ENCODE results near the gene MYL6B.
A peak's percentile ranks its signal among the peaks of the same experiment; 100 is the strongest.
"Not testable (repeated sequence)": the region's sequence is repeated elsewhere in the genome, so short reads cannot be mapped to it uniquely, and the experiment has no call there.

The MYL6B gene

DNA sequence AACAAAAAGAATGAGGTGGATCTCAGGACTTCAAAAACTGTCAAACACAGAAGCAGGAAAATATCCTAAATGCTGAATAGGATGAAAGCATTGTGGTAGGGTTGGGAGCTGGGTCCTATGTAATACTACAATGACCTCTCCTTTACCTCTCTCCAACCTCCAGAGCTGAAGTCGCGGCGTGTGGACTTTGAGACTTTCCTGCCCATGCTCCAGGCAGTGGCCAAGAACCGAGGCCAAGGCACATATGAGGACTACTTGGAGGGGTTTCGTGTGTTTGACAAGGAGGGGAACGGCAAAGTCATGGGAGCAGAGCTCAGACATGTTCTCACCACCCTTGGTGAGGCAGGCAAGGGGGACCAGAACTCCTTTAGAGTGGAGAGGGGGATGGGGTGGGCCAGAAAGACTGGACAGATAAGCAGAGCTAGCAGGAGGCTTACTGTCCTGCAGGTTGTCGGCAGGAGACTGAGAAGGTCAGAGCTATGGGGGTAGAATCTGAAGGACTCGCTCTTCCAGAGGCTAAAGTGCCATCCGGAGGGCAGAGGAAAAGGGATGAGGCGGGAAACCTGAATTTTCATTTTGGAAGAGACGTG lies 3.0 kb downstream of the MYL6B start:
- TF ChIP-seq, protein P1, sequence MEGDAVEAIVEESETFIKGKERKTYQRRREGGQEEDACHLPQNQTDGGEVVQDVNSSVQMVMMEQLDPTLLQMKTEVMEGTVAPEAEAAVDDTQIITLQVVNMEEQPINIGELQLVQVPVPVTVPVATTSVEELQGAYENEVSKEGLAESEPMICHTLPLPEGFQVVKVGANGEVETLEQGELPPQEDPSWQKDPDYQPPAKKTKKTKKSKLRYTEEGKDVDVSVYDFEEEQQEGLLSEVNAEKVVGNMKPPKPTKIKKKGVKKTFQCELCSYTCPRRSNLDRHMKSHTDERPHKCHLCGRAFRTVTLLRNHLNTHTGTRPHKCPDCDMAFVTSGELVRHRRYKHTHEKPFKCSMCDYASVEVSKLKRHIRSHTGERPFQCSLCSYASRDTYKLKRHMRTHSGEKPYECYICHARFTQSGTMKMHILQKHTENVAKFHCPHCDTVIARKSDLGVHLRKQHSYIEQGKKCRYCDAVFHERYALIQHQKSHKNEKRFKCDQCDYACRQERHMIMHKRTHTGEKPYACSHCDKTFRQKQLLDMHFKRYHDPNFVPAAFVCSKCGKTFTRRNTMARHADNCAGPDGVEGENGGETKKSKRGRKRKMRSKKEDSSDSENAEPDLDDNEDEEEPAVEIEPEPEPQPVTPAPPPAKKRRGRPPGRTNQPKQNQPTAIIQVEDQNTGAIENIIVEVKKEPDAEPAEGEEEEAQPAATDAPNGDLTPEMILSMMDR (IDR thresholded peaks at IDR 0.05): no peak
- Histone ChIP-seq H3K9me3 (no peaks in the 10 kb centered on the region), H3K4me3 (ENCODE audit: low read depth in 1 of 2, low read length in 1 of 2) (no peak overlapping the region), H3K27me3 (no peaks in the 10 kb centered on the region), H3K36me3 (peaks cover 8% of the 10 kb centered on the region), H3K27ac (no peak overlapping the region), H3K4me1 (ENCODE audit: control insufficient read depth in 1 of 2, insufficient read depth in 1 of 2, low read depth in 1 of 2, low read length in 1 of 2) (peaks cover 54 to 61% of the 10 kb centered on the region in 2 experiments)

DNA sequence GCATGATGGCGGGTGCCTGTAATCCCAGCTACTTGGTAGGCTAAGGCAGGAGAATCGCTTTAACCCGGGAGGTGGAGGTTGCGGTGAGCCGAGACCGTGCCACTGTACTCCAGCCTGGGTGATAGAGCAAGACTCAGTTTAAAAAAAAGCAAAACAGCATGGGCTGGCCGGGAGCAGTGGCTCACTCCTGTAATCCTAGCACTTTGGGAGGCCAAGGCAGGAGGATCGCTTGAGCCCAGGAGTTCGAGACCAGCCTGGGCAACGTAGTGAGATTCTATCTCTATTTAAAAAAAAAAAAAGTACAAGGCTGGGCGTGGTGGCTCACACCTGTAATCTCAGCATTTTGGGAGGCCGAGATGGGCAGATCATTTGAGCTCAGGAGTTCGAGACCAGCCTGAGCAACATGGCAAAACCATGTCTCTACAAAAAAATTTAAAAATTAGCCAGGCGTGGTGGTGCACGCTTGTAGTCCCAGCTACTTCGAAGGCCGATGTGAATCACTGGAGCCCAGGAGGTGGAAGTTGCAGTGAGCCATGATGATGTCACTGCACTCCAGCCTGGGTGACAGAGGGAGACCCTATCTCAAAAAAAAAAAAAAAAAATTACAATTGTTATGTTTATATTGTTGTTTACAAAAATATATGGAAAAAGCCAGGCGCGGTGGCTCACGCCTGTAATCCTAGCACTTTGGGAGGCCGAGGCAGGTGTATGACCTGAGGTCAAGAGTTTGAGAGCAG lies 4.2 kb downstream of the MYL6B start:
- H3K4me3 ChIP-seq (ENCODE audit: low read depth in 1 of 2, low read length in 1 of 2): peak overlapping the region; percentile 67 to 99
- H3K4me1 ChIP-seq (ENCODE audit: control insufficient read depth in 1 of 2, insufficient read depth in 1 of 2, low read depth in 1 of 2, low read length in 1 of 2): peaks cover 56 to 61% of the 10 kb centered on the region in 2 experiments
- H3K9me3 ChIP-seq, H3K27me3 ChIP-seq: not testable (repeated sequence)
- peaks cover 21% of the 10 kb centered on the region for H3K36me3 ChIP-seq
- peak overlapping the region; percentile 96 for H3K27ac ChIP-seq

DNA sequence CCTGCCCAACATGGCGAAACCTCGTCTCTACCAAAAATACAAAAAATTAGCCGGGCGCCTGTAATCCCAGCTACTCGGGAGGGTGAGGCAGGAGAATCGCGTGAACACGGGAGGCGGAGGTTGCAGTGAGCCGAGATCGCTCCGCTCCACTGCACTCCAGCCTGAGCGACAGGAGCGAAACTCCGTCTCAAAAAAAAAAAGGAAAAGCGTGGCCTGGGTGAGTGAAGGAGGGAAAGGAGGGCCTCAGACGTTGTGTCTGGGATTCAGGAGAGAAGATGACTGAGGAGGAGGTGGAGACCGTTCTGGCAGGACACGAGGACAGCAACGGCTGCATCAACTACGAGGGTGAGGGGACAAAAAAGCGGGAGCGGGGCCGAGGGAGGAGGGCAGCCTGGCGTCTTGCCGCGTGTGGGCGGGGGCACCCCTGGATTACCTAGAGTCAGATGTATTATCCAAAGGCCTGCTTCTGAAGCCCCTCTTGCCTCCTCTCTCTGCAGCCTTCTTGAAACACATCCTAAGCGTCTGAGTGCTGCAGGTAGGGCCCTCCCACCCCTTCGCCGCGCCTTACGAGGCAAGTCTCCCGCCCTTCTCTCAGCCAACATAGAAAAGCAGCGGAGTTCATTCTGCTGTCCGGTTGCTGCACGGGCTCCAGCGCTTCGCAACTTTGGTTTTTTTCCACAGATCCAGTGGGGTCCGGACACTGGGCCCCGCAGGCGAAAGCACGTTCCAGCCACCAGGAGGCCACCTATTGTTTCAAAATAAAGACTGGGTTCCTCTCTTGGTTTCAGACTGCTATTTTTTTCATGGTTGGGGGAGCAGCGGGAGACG lies 5.0 kb downstream of the MYL6B start:
- peak overlapping the region; percentile 67 to 99 for H3K4me3 ChIP-seq (ENCODE audit: low read depth in 1 of 2, low read length in 1 of 2)
- peaks cover 29% of the 10 kb centered on the region for H3K36me3 ChIP-seq
- TF ChIP-seq, protein P1 (IDR thresholded peaks at IDR 0.05): peak; percentile 63
- H3K27me3 ChIP-seq: no peaks in the 10 kb centered on the region
- H3K9me3 ChIP-seq: no peaks in the 10 kb centered on the region
- H3K27ac ChIP-seq: peak overlapping the region; percentile 96
- peaks cover 51 to 60% of the 10 kb centered on the region in 2 experiments for H3K4me1 ChIP-seq (ENCODE audit: control insufficient read depth in 1 of 2, insufficient read depth in 1 of 2, low read depth in 1 of 2, low read length in 1 of 2)

DNA sequence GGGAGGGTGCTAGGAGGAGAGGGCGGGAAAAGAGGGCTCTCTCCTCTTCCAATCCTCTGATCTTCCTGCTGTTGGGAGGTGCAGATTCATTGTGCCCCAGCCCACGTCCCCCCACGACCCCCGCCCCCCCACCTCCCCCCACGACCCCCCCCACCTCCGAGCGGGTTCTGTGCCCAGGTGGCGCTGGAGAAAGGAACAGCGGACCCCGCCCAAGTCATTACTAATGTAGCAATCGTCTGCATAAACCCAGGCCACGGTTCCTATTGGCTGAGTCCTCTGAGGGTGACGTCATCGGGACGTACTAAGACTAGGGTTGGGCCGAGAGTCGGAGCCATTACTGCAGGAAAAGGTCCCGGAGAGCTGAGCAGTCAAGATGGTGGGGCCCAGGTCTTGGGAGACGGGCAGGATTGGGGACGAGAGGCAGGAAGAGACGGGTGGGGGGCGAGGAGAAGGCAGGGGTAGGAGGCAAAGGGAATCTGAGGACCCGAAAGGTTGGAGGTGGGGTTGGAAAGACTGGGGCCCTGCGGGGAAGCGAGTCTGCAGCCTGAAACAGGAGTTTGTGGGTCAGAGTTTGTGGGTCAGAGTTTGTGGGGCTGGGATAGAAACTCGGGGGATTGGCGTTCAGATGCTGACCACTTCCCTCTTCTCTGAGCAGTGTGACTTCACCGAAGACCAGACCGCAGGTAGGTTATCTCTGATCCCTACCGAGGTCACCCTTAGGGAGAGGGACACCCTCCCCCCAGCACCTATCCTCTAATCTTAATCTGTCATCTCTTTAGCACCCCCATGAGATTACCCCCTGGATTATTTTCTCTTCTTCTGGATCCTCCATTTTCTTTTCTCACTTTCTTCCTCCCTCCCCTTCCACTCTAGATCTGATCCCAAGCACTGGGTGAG lies 5.9 kb downstream of the MYL6B start, which contains the start of gene MYL6:
Gene MYL6, plus strand, starts transcription at position 331 of the 897 bp plus-strand sequence. Its CDS starts 43 bp downstream, at position 374.
- Histone ChIP-seq H3K27ac (peak within 1 kb of the TSS; percentile 96), H3K27me3 (no peaks in the 10 kb centered on the region)

DNA sequence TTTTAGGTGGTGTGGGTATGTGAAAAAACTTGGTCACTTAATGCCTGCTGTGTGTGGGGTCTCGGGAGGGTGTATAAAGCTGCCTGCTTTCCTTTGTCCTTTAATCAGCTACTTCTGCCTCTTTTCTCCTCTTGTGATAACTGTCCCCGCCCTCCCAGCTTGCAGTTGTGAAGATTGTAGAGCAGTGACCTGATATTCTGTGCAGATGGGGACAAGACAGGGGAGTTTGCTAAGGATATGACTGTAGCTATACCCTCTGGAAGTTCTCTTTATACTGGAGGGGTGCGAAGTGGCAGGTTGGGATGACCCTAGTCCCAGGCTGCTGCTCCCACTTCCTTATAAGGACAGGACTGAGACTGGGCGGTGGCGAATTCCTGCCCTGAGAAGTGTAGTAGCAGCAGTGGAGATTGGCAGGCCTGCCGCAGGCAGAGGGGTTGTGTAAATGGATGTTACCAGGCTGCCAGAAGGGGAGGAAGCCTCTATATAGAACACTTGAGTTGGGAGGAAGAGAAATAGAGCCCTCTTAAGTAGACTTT lies 6.6 kb downstream of the MYL6B start:
- Histone ChIP-seq H3K27ac (peak overlapping the region; percentile 96), H3K9me3 (no peaks in the 10 kb centered on the region), H3K36me3 (peaks cover 45% of the 10 kb centered on the region), H3K27me3 (no peaks in the 10 kb centered on the region), H3K4me3 (ENCODE audit: low read depth in 1 of 2, low read length in 1 of 2) (peak overlapping the region; percentile 67 to 99), H3K4me1 (ENCODE audit: control insufficient read depth in 1 of 2, insufficient read depth in 1 of 2, low read depth in 1 of 2, low read length in 1 of 2) (peaks cover 44 to 50% of the 10 kb centered on the region in 2 experiments)
- TF ChIP-seq, protein P1 (IDR thresholded peaks at IDR 0.05): no peak

More for the DNA sequence above, 5.9 kb downstream of the MYL6B start, which contains the start of gene MYL6:
- Histone ChIP-seq H3K4me1 (ENCODE audit: control insufficient read depth in 1 of 2, insufficient read depth in 1 of 2, low read depth in 1 of 2, low read length in 1 of 2) (peaks cover 44 to 52% of the 10 kb centered on the region in 2 experiments), H3K9me3 (no peaks in the 10 kb centered on the region), H3K36me3 (peaks cover 37% of the 10 kb centered on the region), H3K4me3 (ENCODE audit: low read depth in 1 of 2, low read length in 1 of 2) (peak within 1 kb of the TSS; percentile 67 to 99)
- TF ChIP-seq, protein P1 (IDR thresholded peaks at IDR 0.05): peak; percentile 8

Measured in neutrophil (primary cell).